ENCODE measurements around the gene QKI.
"Not testable (repeated sequence)": the region's sequence is repeated elsewhere in the genome, so short reads cannot be mapped to it uniquely, and the experiment has no call there.

Gene QKI

GRCh38 chr6:163444077-163444476 lies 29.6 kb downstream of the QKI start:
- DNase-seq: no peak

DNA sequence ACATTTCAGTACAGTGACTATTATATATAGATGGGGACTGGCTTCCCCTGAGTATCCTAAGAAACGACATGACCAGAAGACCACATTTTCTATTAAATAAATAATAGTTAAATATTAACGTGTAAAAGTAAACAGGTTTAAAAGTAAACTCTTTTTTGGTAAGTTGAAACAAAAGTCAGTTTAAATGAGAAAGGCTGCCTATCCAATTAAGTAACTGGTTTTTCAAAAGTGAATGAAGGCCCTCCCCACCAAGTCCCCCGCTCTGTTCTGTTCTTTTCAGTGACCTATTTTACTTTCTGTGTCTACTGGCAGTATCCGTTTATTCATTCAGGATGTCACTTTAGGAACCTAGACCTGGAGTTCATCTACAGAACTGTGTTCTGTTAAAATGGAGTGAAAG lies 32.0 kb downstream of the QKI start:
- no peak for DNase-seq

GRCh38 chr6:163449076-163449475 lies 34.6 kb downstream of the QKI start:
- DNase-seq: no peak

DNA sequence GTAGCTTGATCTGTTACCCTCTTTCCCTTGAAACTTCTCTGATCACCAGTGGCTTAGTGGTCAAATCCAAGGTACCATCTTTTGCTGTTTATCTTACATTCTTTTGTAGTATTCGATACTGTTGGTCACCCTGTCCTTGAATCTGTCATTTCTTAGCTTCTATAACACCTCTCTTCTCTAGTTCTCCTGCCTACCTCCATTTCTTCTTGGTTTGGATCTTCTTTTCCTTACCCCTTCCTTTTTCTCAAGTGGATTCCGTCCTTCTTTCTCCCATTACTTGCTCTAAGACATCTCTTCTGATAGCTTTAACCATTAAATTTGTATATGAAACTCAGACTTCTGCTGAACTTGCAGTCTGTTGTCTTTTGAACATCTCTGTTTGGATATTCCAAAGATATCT lies 39.9 kb downstream of the QKI start:
- no peak for DNase-seq

DNA sequence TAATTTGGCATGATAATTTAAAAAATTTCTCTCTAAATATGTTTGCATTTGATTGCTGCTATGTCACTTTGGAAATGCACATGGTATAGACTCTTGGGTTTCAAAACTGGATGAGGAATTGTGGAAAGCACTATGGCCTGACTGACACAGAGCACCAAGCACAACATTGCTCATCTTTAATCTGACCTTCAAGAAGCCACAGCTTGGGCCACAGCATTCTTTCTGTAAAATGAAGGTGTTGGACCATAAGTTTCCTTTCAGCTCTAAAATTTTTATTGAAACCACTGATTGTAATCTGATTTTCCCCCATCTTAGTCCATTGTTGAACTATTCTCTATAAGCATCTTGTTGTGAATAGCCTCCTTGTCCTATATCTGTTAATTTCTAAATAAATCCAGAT lies 41.0 kb downstream of the QKI start:
- DNase-seq: no peak

- no peak for DNase-seq
Observed at GRCh38 chr6:163457637-163458561, 43.4 kb downstream of the QKI start.

- DNase-seq: no peak
Observed at GRCh38 chr6:163459007-163459406, 44.5 kb downstream of the QKI start.

GRCh38 chr6:163459536-163459935 lies 45.0 kb downstream of the QKI start:
- no peak for DNase-seq

GRCh38 chr6:163460307-163460782 lies 45.8 kb downstream of the QKI start:
- DNase-seq: no peak

GRCh38 chr6:163461696-163462095 lies 47.2 kb downstream of the QKI start:
- DNase-seq: no peak

DNA sequence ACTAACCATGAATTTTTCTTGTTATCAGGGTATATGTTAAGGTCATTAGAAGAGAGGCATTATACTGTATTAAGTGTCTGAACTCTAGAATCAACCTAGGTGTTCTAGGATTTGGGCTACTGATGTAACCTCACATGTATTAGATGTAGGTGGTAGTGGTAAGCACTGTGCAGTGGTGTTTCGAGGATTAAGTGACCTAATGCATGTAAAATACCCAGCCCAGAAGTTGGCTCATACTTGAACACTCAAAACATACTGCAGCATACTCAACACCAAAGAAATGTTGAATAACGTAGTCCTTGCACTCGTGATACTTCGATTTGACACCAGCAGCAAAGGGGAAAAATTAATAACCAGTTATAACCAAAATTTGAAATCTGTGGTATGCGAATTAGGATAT lies 48.7 kb downstream of the QKI start:
- DNase-seq: no peak

DNA sequence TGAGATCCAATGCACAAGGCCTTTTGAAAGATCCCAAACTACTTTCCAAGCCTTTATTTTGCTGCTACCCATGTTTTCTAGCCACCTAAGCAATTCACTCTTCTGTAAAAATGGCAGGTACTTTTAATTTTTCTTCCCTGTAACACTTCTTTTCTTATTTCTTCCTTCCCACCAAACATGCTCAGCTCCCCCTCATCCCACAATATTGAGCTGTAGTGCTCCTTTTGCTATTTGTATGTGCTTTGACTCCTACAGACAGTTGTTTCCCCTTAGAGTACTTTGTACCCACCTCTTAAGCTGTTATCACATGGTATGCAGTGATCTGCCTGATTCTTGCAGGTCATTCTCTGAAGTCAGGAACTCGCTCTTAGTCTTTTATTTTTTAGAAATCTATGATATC lies 49.3 kb downstream of the QKI start:
- DNase-seq: no peak

DNA sequence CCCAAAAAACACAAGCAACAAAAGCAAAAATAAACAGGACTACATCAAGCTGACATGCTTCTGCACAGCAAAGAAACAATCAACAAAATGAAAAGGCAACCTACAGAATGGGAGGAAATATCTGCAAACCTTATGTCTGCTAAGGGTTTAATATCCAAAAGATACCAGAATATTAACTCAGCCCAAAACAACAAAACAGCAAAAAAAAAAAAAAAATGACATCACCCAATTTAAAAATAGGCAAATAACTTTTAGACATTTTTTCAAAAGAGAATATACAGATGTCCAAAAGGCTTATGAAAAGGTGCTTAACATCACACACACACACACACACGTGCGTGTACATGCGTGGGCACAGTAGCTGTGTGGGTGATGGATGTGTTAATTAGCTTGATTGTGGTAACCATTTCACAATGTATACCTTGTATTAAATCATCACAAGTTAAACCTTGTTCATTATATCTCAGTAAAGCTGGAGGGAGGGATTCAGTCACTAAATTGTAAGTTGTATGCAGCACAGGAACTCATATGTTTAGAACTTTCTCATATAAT lies 52.4 kb downstream of the QKI start:
- no peak for DNase-seq

DNA sequence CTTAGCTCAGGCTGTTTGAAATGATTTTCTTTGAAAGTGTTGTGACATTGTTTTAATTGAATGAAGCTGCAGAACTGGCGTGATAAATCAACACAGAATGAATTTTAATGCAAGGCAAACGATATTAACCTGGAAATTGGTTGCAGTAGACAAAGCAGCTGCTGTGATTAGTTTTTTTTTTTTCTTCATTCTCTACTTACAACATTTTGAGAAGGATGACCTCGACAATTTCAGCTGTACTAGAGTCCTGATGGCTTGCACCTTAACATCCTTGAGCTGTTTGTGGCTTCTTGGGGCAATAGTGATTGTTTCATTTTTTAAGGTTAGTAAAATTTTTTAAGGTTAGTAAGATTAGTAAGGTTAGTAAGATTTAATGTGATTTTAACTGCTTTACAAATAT lies 54.2 kb downstream of the QKI start:
- no peak for DNase-seq

- DNase-seq: no peak
Observed at GRCh38 chr6:163469459-163469985, 55.0 kb downstream of the QKI start.

DNA sequence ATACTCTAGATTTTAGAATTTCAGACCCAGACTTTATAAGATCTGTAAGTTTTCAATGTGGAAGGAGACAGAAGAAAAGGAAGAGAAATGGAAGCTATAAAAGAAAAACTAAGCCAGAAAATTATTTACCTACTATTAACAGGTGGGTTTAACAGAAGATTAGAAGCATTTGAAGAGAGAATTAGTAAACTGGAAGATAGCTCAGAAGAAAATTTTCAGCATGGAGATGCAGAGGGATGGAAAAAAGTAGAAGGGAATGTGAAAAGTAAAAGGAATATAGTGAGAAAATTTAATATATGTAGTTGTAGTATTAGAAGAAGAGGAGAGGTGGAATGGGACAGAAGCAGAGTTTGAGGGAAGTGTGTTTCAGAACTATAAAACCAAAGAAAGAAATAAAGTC lies 56.1 kb downstream of the QKI start:
- DNase-seq: no peak

GRCh38 chr6:163474581-163474980 lies 60.1 kb downstream of the QKI start:
- no peak for DNase-seq

DNA sequence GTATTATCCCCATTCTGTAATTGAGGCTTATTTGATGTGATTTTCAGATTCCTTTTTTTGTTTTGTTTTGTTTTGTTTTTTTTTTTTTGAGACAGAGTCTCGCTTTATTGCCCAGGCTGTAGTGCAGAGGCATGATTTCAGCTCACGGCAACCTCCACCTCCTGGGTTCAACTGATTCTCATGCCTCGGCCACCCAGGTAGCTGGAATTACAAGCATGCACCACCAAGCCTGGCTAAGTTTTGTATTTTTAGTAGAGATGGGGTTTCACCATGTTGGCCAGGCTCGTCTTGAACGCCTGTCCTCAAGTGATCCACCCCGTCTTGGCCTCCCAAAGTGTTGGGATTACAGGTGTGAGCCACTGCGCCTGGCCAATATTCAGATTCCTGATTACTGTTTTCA lies 62.4 kb downstream of the QKI start:
- DNase-seq: not testable (repeated sequence)

DNA sequence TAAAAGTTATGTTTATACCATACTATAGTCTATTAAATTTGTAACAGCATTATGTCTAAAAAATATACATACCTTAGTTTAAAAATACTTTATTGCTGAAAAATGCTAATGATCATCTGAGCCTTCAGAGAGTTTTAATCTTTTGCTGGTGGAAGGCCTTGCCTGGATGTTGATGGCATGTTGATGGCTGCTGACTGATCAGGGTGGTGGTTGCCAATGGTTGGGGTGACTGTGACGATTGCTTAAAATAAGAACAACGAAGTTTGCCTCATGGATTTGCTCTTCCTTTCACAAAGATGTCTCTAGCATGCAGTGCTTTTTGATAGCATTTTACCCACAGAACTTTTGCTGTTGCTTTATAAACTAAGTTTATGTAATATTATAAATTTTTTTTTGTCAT lies 68.6 kb downstream of the QKI start:
- no peak for DNase-seq

DNA sequence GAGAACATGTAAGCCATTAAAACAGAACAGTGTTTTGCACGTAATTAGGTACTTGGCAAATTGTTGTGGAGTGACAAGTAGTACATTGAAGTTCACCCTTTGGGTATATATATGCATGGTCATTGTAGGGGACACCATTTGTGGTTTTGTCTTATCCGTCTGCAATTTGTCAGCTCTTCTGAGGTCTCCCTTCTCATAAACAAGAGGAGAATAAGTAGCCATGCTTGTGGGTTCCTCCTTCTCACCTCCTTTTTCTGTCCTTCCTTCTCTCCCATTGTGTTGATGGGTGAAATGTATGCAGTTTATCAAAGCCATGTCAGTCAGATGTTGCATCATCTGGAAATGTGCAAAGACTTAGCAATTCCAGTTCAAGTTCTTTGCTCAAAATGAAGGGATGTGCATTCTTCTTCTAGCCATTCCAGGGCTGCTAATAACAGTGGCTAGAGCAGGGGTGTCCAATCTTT lies 70.9 kb downstream of the QKI start:
- no peak for DNase-seq

- no peak for DNase-seq
Observed at GRCh38 chr6:163486821-163487220, 72.3 kb downstream of the QKI start.

GRCh38 chr6:163487606-163488005 lies 73.1 kb downstream of the QKI start:
- DNase-seq: no peak

DNA sequence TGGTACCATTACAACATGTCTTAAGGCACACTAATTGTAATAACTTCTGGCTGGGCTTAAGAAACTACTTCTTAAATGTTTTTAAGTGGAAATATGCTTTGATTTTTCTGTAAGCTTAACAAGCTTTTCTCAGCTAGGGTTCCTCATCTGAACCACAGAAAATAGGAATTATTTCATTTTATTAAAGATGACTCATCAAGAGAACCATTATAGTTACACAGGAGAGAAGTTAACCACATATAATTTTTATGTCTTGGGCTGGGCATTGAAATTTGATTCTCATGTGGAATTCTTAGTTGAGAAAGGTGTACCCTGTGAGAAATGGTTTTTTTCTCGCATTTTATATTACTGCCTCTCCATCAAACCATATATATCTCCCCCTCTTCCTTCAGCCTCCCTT lies 75.1 kb downstream of the QKI start:
- no peak for DNase-seq
